Esophagus muscularis mucosa (tissue), 4 donors: ENCODE data around the gene NSRP1. TPM values are rescaled to one million over a fixed set of nuclear protein-coding genes. Genes with fewer than 3 reads are reported as not detected.
"Not testable (repeated sequence)": the region's sequence is repeated elsewhere in the genome, so short reads cannot be mapped to it uniquely, and the experiment has no call there.

ENCODE experiments used
- DNase-seq: peaks from one replicate; pipeline ENCODE4 v3.0.0-alpha.2; 2017; ENCODE audit errors: extremely low spot score
- H3K27ac ChIP-seq, 4 donors: fragments of 200-600 bp; sonication (generic); replicated peaks in 1 of 4; 1 replicate in 3 of 4; 2 replicates in 1 of 4; pipeline ENCODE4 v1.5.1; 2016 to 2019; ENCODE audit warnings: mild to moderate bottlenecking in 1 of 4
- H3K27me3 ChIP-seq, 4 donors: fragments of 200-600 bp; sonication (generic); one replicate each; pipeline versions ENCODE4 v1.5.1 to v1.6.0; 2016 to 2019
- H3K36me3 ChIP-seq, 4 donors: fragments of 200-600 bp; sonication (generic); one replicate each; pipeline ENCODE4 v1.5.1; 2016 to 2019
- H3K4me1 ChIP-seq, 4 donors: fragments of 200-600 bp; sonication (generic); one replicate each; pipeline ENCODE4 v1.5.1; 2016 to 2019
- H3K4me3 ChIP-seq, 4 donors: fragments of 200-600 bp; sonication (generic); 1 replicate in 2 of 4; 2 replicates in 2 of 4; pipeline ENCODE4 v1.5.1; 2016 to 2019; ENCODE audit warnings: mild to moderate bottlenecking in 4 of 4, moderate library complexity in 1 of 4
- H3K9me3 ChIP-seq, 4 donors: fragments of 200-600 bp; sonication (generic); 1 replicate in 3 of 4; 2 replicates in 1 of 4; pipeline ENCODE4 v1.5.1; 2016 to 2019
- CTCF ChIP-seq, 3 experiments: fragments of 200-600 bp in 2 of 3; fragments of 450-650 bp in 1 of 3; sonication (generic) in 2 of 3; IDR thresholded peaks; one replicate each; pipeline ENCODE4 v1.5.1; 2017 to 2019; ENCODE audit warnings: antibody characterized with exemption in 3 of 3, mild to moderate bottlenecking in 2 of 3, moderate library complexity in 1 of 3
- EP300 ChIP-seq: sonication (generic); formaldehyde crosslinking; IDR thresholded peaks from one replicate; pipeline ENCODE4 v1.6.1; 2017; ENCODE audit warnings: antibody characterized with exemption
- POLR2A ChIP-seq: fragments of 450-650 bp; IDR thresholded peaks from one replicate; pipeline ENCODE4 v1.6.1; 2017; ENCODE audit warnings: antibody characterized with exemption, moderate library complexity, mild to moderate bottlenecking, low read depth
- POLR2AphosphoS5 ChIP-seq, 2 donors: sonication (generic); formaldehyde crosslinking; IDR thresholded peaks; one replicate each; pipeline ENCODE4 v1.6.1; 2017; ENCODE audit warnings: antibody characterized with exemption in 2 of 2
- WGBS: methylation state at CpG from one replicate; pipeline ENCODE4 v1.1.5; 2018; 5-methylcytosine and 5-hydroxymethylcytosine counted together
- intact Hi-C: fragments of 100-400 bp; cut with DNase I; formaldehyde crosslinking; loops from one replicate; pipeline ENCODE4 v1.15.1; 2023
- total RNA-seq, 4 donors: library from RNA; depleted of rRNA; stranded (reverse); fragments of >200 nt; gene quantifications; one replicate each; pipeline versions ENCODE4 v1.1.0 to v1.2.1, GENCODE V29; 2016

Gene NSRP1
- total RNA-seq, 4 donors from 2014 or later, result 20.0 to 38.6 (median 30.3) TPM

- H3K27ac ChIP-seq, result no peak overlapping the region
- no peaks in the 10 kb centered on the region for H3K9me3 ChIP-seq
- H3K4me1 ChIP-seq, result no peaks in the 10 kb centered on the region
- DNase-seq, result no peak
- no peaks in the 10 kb centered on the region for H3K36me3 ChIP-seq
- H3K4me3 ChIP-seq, result no peak overlapping the region
- no peak for TF ChIP-seq CTCF (IDR thresholded peaks at IDR 0.05)
- TF ChIP-seq POLR2A, result no peak
- no peak for TF ChIP-seq POLR2AphosphoS5 (IDR thresholded peaks at IDR 0.05)
- TF ChIP-seq EP300, result no peak
- 82% methylated on average over 3 of the region's 3 CpGs for WGBS
- intact Hi-C loops, result no loop called here
- H3K27me3 ChIP-seq, result peaks cover 0 to 26% (median 0%) of the 10 kb centered on the region in 4 donors
Observed at GRCh38 chr17:30228011-30228410, 111.4 kb downstream of the NSRP1 start.

DNA sequence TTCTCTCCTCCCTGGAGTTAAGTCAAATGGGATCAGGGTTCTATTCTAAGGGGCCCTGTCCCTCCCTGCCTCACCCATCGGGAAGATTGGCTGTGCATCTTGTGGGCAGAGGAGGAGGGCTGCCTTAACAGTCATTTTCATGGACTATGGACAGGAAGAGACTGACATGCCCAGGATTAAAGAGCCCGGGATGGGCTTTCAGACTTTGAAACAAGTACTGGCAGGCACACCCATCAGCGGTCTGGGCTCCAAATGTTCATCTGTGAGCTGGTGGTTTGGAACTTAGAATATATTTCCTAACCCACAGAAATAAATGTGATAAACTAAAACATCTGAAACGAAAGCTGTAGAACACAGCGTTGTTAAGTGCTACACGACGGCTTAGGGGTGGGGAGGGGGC lies 112.4 kb downstream of the NSRP1 start:
- Histone ChIP-seq H3K27me3 (peaks cover 0 to 28% (median 1%) of the 10 kb centered on the region in 4 donors), H3K4me1 (no peaks in the 10 kb centered on the region), H3K9me3 (no peaks in the 10 kb centered on the region), H3K4me3 (no peak overlapping the region), H3K27ac (no peak overlapping the region), H3K36me3 (no peaks in the 10 kb centered on the region)
- intact Hi-C loops, result no loop called here
- WGBS, result 68% methylated on average over 7 of the region's 7 CpGs
- TF ChIP-seq CTCF (IDR thresholded peaks at IDR 0.05), result no peak
- TF ChIP-seq POLR2AphosphoS5 (IDR thresholded peaks at IDR 0.05), result no peak
- no peak for TF ChIP-seq POLR2A
- TF ChIP-seq EP300, result no peak
- no peak for DNase-seq

GRCh38 chr17:30230009-30230408 lies 113.4 kb downstream of the NSRP1 start:
- WGBS, result 50% methylated on average over 1 of the region's 1 CpG
- H3K36me3 ChIP-seq, DNase-seq, H3K4me3 ChIP-seq, intact Hi-C loops, H3K27ac ChIP-seq, H3K4me1 ChIP-seq, H3K9me3 ChIP-seq: not testable (repeated sequence)
- peaks cover 0 to 34% (median 4%) of the 10 kb centered on the region in 4 donors for H3K27me3 ChIP-seq

- Histone ChIP-seq H3K9me3 (no peaks in the 10 kb centered on the region), H3K36me3 (no peaks in the 10 kb centered on the region), H3K4me3 (no peak overlapping the region), H3K4me1 (peaks cover 7 to 10% (median 8%) of the 10 kb centered on the region in 4 donors), H3K27ac (no peak overlapping the region), H3K27me3 (peaks cover 0 to 38% (median 5%) of the 10 kb centered on the region in 4 donors)
- WGBS, result 82% methylated on average over 7 of the region's 7 CpGs
- intact Hi-C loops, result no loop called here
- DNase-seq, result no peak
- TF ChIP-seq POLR2AphosphoS5 (IDR thresholded peaks at IDR 0.05) (no peak), POLR2A (no peak), CTCF (IDR thresholded peaks at IDR 0.05) (no peak), EP300 (no peak)
Observed at GRCh38 chr17:30230596-30231125, 114.0 kb downstream of the NSRP1 start.

GRCh38 chr17:30232015-30232823 lies 115.6 kb downstream of the NSRP1 start:
- H3K27ac ChIP-seq, result no peak overlapping the region
- no peak for DNase-seq
- WGBS, result 79% methylated on average over 10 of the region's 10 CpGs
- H3K4me1 ChIP-seq, result peaks cover 18 to 25% (median 23%) of the 10 kb centered on the region in 4 donors
- intact Hi-C loops, result no loop called here
- no peaks in the 10 kb centered on the region for H3K36me3 ChIP-seq
- no peak overlapping the region for H3K4me3 ChIP-seq
- H3K27me3 ChIP-seq, result peaks cover 0 to 45% (median 14%) of the 10 kb centered on the region in 4 donors
- H3K9me3 ChIP-seq, result no peaks in the 10 kb centered on the region
- TF ChIP-seq EP300 (no peak), POLR2AphosphoS5 (IDR thresholded peaks at IDR 0.05) (no peak), CTCF (IDR thresholded peaks at IDR 0.05) (no peak), POLR2A (no peak)
